ENCODE results near the gene NWD2.

NWD2 gene

GRCh38 chr4:37299468-37299867 lies 54.9 kb downstream of the NWD2 start:
- no peak for DNase-seq

GRCh38 chr4:37304612-37305011 lies 60.1 kb downstream of the NWD2 start:
- DNase-seq = no peak

GRCh38 chr4:37305984-37306383 lies 61.4 kb downstream of the NWD2 start:
- DNase-seq = no peak

GRCh38 chr4:37317104-37317643 lies 72.6 kb downstream of the NWD2 start:
- DNase-seq = no peak

GRCh38 chr4:37320513-37321235 lies 76.1 kb downstream of the NWD2 start:
- no peak for DNase-seq

GRCh38 chr4:37322122-37322521 lies 77.6 kb downstream of the NWD2 start:
- no peak for DNase-seq

- DNase-seq = no peak
Measured at GRCh38 chr4:37324546-37324945, 80.0 kb downstream of the NWD2 start.

GRCh38 chr4:37326852-37327251 lies 82.3 kb downstream of the NWD2 start:
- DNase-seq = no peak

GRCh38 chr4:37338972-37339371 lies 94.4 kb downstream of the NWD2 start:
- DNase-seq = no peak

- no peak for DNase-seq
Measured at GRCh38 chr4:37358748-37359147, 114.2 kb downstream of the NWD2 start.

- no peak for DNase-seq
Measured at GRCh38 chr4:37359261-37359660, 114.7 kb downstream of the NWD2 start.

- no peak for DNase-seq
Measured at GRCh38 chr4:37365888-37366287, 121.3 kb downstream of the NWD2 start.

GRCh38 chr4:37367901-37368300 lies 123.4 kb downstream of the NWD2 start:
- DNase-seq = no peak

- no peak for DNase-seq
Measured at GRCh38 chr4:37370052-37370451, 125.5 kb downstream of the NWD2 start.

GRCh38 chr4:37381040-37381668 lies 136.6 kb downstream of the NWD2 start:
- DNase-seq = no peak

GRCh38 chr4:37383579-37384229 lies 139.2 kb downstream of the NWD2 start:
- no peak for DNase-seq

- DNase-seq = no peak
Measured at GRCh38 chr4:37385424-37385823, 140.9 kb downstream of the NWD2 start.

GRCh38 chr4:37388681-37389365 lies 144.3 kb downstream of the NWD2 start:
- no peak for DNase-seq

GRCh38 chr4:37389366-37389765 lies 144.8 kb downstream of the NWD2 start:
- DNase-seq = no peak

GRCh38 chr4:37389967-37390580 lies 145.5 kb downstream of the NWD2 start:
- no peak for DNase-seq

- no peak for DNase-seq
Measured at GRCh38 chr4:37392521-37393255, 148.1 kb downstream of the NWD2 start.

- DNase-seq = no peak
Measured at GRCh38 chr4:37393321-37393720, 148.8 kb downstream of the NWD2 start.

All from activated T-cell treated with anti-CD3 and anti-CD28 coated beads for 4 hours (primary cell).